Mononuclear cell (primary cell): ENCODE measurements around the gene LRP3. TPM values are rescaled to one million over a fixed set of nuclear protein-coding genes. Genes with fewer than 3 reads are reported as not detected.
"Not testable (repeated sequence)": the region's sequence is repeated elsewhere in the genome, so short reads cannot be mapped to it uniquely, and the experiment has no call there.

Experiments
- H3K27me3 ChIP-seq: 2 replicates; pipeline ENCODE4 v1.6.0; 2011; ENCODE audit warnings: low read length, control low read depth; ENCODE audit not compliant: insufficient read depth
- H3K4me1 ChIP-seq: 2 replicates; pipeline ENCODE4 v1.5.1; 2011; ENCODE audit warnings: mild to moderate bottlenecking, low read length, control low read depth; ENCODE audit not compliant: insufficient read depth
- H3K4me3 ChIP-seq: 2 replicates; pipeline ENCODE4 v1.5.1; 2011; ENCODE audit warnings: mild to moderate bottlenecking, low read length, moderate library complexity
- H3K9me3 ChIP-seq: 2 replicates; pipeline ENCODE4 v1.5.1; 2011; ENCODE audit warnings: low read depth, mild to moderate bottlenecking, control low read depth, low read length
- total RNA-seq: library from RNA; depleted of rRNA; stranded (reverse); fragments of >200 nt; gene quantifications from one replicate; pipeline ENCODE4 v1.2.3, GENCODE V29; 2012

LRP3 gene
- total RNA-seq, 1 donor = 3.8 TPM

- no peaks in the 10 kb centered on the region for H3K27me3 ChIP-seq
- no peaks in the 10 kb centered on the region for H3K9me3 ChIP-seq
- peaks cover 14% of the 10 kb centered on the region for H3K4me1 ChIP-seq
- H3K4me3 ChIP-seq = no peak overlapping the region
Measured at GRCh38 chr19:33204136-33204973, 10.2 kb downstream of the LRP3 start.

GRCh38 chr19:33205110-33205509 is 11.0 kb downstream of the LRP3 start:
- peaks cover 7% of the 10 kb centered on the region for H3K4me1 ChIP-seq
- no peak overlapping the region for H3K4me3 ChIP-seq
- H3K9me3 ChIP-seq = no peaks in the 10 kb centered on the region
- no peaks in the 10 kb centered on the region for H3K27me3 ChIP-seq

DNA sequence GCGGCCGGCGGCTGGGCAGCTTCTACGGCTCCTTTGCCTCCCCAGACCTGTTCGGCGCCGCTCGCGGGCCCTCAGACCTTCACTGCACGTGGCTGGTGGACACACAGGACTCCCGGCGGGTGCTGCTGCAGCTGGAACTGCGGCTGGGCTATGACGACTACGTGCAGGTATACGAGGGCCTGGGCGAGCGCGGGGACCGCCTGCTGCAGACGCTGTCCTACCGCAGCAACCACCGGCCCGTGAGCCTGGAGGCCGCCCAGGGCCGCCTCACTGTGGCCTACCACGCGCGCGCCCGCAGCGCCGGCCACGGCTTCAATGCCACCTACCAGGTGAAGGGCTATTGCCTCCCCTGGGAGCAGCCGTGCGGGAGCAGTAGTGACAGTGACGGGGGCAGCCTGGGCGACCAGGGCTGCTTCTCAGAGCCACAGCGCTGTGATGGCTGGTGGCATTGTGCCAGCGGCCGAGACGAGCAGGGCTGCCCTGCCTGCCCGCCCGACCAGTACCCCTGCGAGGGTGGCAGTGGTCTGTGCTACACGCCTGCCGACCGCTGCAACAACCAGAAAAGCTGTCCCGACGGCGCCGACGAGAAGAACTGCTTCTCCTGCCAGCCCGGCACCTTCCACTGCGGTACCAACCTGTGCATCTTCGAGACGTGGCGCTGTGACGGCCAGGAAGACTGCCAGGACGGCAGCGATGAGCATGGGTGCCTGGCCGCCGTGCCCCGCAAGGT is 11.6 kb downstream of the LRP3 start:
- peaks cover under 1% of the 10 kb centered on the region for H3K4me1 ChIP-seq
- H3K4me3 ChIP-seq = no peak overlapping the region
- no peaks in the 10 kb centered on the region for H3K9me3 ChIP-seq
- no peaks in the 10 kb centered on the region for H3K27me3 ChIP-seq

GRCh38 chr19:33206261-33207039 is 12.3 kb downstream of the LRP3 start:
- H3K4me3 ChIP-seq = no peak overlapping the region
- no peaks in the 10 kb centered on the region for H3K9me3 ChIP-seq
- no peaks in the 10 kb centered on the region for H3K27me3 ChIP-seq
- no peaks in the 10 kb centered on the region for H3K4me1 ChIP-seq

GRCh38 chr19:33207040-33207620 is 13.0 kb downstream of the LRP3 start:
- H3K4me3 ChIP-seq = no peak overlapping the region
- no peaks in the 10 kb centered on the region for H3K4me1 ChIP-seq
- H3K27me3 ChIP-seq = no peaks in the 10 kb centered on the region
- no peaks in the 10 kb centered on the region for H3K9me3 ChIP-seq

GRCh38 chr19:33207903-33208302 is 13.8 kb downstream of the LRP3 start:
- no peaks in the 10 kb centered on the region for H3K27me3 ChIP-seq
- H3K4me3 ChIP-seq = no peak overlapping the region
- no peaks in the 10 kb centered on the region for H3K4me1 ChIP-seq
- no peaks in the 10 kb centered on the region for H3K9me3 ChIP-seq

DNA sequence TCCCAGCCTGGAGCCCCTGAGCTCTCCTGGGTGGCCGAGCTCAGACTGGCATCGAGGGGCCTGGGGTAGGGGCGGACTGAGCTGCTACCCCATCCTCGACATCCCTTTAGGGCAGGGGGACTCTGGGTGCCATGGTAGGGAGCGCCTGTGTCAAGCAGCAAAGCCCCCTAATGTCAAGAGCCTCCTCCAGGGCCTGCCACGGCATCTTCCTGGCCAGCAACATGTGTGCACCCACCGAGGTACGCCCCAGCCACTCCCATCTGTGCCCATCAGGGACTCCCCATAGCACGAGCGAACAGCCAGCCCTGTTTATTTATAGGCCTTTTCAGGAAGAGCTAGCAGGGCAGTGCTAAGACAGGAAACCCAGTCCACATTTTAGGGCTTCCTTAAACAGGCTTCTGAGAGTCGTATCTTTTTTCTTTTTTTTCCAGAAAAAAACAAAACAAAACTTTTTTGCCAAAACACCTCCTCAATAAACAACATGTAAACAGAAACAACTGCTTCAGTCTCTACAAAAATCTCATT is 14.3 kb downstream of the LRP3 start:
- no peak overlapping the region for H3K4me3 ChIP-seq
- no peaks in the 10 kb centered on the region for H3K27me3 ChIP-seq
- H3K4me1 ChIP-seq = no peaks in the 10 kb centered on the region
- H3K9me3 ChIP-seq = no peaks in the 10 kb centered on the region

GRCh38 chr19:33208904-33209849 is 15.0 kb downstream of the LRP3 start:
- Histone ChIP-seq H3K4me1 (no peaks in the 10 kb centered on the region), H3K9me3 (no peaks in the 10 kb centered on the region), H3K27me3 (no peaks in the 10 kb centered on the region), H3K4me3 (no peak overlapping the region)

DNA sequence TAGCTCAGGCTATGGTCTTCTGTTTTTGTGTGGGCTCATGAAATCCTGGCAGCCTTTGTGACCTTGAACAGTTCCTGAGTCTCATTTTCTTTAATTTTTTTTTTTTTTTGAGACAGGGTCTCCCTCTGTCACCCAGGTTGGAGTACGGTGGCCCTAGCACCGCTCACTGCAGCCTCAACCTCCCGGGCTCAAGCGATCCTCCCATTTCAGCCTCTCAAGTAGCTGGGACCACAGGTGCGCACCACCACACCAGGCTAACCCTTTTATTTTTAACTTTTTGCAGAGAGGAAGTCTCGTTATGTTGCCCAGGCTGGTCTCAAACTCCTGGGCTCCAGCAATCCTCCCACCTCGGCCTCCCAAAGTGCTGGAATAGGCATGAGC is 15.7 kb downstream of the LRP3 start:
- not testable (repeated sequence) for H3K27me3 ChIP-seq, H3K4me3 ChIP-seq, H3K4me1 ChIP-seq, H3K9me3 ChIP-seq

GRCh38 chr19:33210266-33210940 is 16.3 kb downstream of the LRP3 start:
- Histone ChIP-seq H3K9me3 (no peaks in the 10 kb centered on the region), H3K4me3 (no peak overlapping the region), H3K4me1 (no peaks in the 10 kb centered on the region), H3K27me3 (no peaks in the 10 kb centered on the region)

DNA sequence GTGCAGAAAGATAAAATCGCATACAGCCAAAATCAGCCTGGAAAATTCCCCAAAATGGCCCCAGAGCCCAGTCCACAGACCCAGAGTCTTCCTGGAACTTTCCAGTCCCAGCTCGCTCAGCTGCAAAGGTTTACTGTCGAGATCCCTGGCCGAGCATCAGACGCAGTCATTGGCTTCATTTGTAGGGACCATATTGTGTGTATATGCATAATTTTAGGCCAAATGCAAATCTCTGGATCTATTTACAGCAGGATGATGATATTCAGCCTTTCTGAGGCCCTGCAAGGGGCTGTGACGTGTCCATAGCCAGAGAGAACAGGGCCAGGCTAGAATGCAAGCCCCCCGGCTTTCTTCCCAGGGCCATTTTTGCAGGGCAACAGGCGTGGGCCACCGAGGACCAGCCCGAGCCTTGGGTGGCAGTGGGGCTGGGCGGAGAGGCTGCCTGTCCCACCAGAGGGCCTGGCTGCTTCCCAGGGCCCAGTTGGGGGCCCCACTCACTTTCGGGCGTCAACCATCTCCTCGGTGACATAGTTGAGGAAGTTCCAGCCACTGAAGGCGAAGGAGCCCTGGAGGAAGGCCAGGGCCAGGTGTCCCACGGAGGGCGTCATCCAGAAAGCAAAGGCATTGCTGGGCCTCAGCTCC is 17.8 kb downstream of the LRP3 start:
- Histone ChIP-seq H3K9me3 (no peaks in the 10 kb centered on the region), H3K27me3 (no peaks in the 10 kb centered on the region), H3K4me1 (no peaks in the 10 kb centered on the region), H3K4me3 (no peak overlapping the region)

- Histone ChIP-seq H3K4me3 (no peak overlapping the region), H3K4me1 (no peaks in the 10 kb centered on the region), H3K27me3 (no peaks in the 10 kb centered on the region), H3K9me3 (no peaks in the 10 kb centered on the region)
Measured at GRCh38 chr19:33212436-33213172, 18.5 kb downstream of the LRP3 start.

- no peaks in the 10 kb centered on the region for H3K9me3 ChIP-seq
- no peaks in the 10 kb centered on the region for H3K27me3 ChIP-seq
- H3K4me1 ChIP-seq = no peaks in the 10 kb centered on the region
- no peak overlapping the region for H3K4me3 ChIP-seq
Measured at GRCh38 chr19:33214596-33214995, 20.5 kb downstream of the LRP3 start.
